ENCODE data around the gene GAB2.
A peak's percentile ranks its signal among the peaks of the same experiment; 100 is the strongest.
"Not testable (repeated sequence)": the region's sequence is repeated elsewhere in the genome, so short reads cannot be mapped to it uniquely, and the experiment has no call there.

GAB2 gene

DNA sequence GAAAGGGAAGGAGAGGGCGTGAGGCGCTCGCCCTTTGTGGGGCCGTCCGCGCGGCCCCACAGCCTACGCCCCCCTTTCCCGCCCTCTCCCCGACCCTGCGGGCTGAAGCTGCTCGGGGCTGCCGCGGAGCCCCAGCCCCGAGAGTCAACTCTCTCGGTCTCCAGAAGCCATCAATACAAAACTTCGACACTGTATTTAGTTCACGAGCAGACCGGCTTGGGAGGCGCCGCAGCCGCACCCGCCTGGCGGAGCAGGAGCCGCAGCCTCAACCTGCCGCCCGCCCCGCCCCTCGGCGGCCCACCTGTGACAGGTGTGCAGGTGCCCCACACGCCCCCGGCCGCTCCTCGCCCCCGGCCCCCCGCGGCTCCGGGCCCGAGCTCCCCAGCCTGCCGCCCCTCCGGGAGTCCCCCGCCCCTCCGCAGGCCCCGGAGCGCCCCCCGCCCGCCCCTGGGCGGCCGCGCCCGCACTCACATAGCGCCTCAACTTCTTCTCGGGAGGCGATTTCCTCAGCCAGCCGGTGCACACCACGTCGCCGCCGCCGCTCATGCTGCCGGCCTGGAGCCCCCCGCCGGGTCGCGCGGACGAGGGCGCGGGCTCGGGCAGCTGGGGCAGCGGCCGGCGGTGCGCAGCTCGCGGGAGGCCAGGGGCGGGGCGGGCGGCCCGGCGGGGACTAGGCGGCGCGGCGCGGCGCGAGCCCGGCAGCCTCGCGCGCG, at the start of gene GAB2:
TSS of gene GAB2 (minus strand) at position 646 of the 713 bp plus-strand sequence. CDS start at position 546, 100 bp downstream.
- no peak for DNase-seq (ENCODE audit: low read depth, low spot score)

GRCh38 chr11:78467370-78467769, 49.8 kb upstream of the GAB2 start:
- no peak for DNase-seq (ENCODE audit: low read depth, low spot score)

DNA sequence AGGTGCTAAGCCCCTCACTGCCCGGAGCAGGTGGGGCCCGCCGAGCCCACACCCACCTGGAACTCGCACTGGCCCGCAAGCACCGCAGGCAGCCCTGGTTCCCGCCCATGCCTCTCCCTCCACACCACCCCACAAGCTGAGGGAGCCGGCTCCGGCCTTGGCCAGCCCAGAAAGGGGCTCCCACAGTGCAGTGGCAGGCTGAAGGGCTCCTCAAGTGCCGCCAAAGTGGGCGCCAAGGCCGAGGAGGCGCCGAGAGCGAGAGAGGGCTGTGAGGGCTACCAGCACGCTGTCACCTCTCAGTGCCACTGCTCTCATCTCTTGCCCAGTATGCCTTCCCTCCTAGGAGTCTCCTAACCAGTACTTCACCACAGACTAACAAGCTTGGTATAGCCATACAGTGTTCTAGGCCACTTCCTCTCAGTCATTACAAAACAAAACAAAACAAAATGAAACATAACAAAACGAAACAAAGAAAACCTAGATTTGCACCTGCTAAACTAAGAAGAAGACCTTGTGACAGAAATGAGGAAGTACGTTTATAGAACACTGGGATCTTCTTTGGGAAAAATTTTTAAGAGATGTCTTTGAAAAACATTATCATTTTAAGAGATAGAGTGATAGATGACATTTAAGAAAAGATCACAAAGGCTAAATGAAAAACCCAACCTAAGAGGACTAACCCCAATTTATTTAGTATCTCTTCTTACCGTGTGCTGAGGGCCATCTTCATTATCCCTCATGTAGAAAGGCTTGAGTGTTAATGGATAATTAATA, 47.7 kb upstream of the GAB2 start:
- no peak for DNase-seq (ENCODE audit: low read depth, low spot score)

DNA sequence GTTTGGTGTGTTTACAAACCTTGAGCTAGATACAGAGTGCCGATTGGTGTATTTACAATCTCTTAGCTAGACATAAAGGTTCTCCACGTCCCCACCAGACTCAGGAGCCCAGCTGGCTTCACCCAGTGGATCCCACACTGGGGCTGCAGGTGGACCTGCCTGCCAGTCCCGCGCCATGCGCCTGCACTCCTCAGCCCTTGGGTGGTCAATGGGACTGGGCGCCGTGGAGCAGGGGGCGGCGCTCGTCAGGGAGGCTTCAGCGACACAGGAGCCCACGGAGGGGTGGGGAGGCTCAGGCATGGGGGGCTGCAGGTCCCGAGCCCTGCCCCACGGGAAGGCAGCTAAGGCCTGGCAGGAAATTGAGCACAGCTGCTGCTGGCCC, 47.2 kb upstream of the GAB2 start:
- DNase-seq (ENCODE audit: low read depth, low spot score): not testable (repeated sequence)

DNA sequence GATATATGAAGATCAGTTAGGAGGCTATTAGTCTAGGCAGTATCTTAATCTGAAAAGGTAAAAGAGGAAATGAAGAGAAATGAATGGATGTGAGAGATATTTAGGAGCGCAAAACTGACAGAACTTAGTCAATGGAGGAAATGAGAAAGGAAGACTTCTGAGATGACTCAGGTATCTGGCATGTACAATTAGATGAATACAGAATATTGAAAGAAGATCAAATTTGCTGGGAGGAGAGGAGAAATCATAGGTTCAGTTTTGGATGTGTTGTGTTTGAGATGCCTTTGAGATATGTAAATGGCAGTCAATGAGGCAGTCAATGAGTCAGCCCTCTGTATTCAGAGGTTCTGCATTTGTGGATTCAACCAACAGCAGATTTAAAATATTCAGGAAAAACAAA, 42.9 kb upstream of the GAB2 start:
- peak; percentile 41 for DNase-seq (ENCODE audit: low read depth, low spot score)

GRCh38 chr11:78459738-78460137, 42.1 kb upstream of the GAB2 start:
- no peak for DNase-seq (ENCODE audit: low read depth, low spot score)

GRCh38 chr11:78457448-78457847, 39.8 kb upstream of the GAB2 start:
- DNase-seq (ENCODE audit: low read depth, low spot score): no peak

DNA sequence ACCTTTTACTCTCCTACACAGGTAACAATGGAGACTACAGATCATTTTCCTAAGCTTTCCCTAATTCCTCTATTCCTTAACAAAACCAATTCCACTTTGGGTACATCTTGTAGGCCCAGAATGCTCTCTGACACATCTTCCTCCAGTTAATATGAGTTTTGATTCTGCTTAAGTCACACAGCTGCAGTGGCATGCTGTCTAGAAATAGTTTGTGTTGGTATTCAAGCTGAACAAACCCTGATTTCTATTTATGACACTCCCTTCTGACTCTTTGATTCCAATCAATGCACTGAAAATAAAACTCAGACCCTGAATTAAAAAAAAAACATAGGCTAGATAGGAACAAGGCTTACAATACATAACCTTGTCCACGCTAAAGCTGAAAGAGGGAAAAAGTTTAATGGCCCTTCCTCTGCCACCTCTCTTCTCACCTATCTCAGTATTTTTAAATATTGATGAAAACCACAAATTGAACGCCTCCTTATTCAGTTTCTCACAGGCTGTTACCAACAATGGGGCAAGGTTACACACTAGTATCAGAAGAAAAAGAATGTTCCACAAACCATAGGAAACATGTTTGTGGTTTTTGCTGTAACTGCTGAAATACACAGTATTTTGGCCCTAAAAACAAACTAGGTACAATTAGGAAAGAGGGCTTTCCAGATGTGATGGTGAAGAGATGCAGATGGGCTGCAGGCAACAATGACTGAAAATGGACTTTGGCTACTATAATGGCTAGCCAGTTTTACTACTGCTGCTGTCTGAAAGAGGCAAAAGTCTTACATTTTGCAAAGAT, 35.7 kb upstream of the GAB2 start:
- peak; percentile 54 for DNase-seq (ENCODE audit: low read depth, low spot score)

DNA sequence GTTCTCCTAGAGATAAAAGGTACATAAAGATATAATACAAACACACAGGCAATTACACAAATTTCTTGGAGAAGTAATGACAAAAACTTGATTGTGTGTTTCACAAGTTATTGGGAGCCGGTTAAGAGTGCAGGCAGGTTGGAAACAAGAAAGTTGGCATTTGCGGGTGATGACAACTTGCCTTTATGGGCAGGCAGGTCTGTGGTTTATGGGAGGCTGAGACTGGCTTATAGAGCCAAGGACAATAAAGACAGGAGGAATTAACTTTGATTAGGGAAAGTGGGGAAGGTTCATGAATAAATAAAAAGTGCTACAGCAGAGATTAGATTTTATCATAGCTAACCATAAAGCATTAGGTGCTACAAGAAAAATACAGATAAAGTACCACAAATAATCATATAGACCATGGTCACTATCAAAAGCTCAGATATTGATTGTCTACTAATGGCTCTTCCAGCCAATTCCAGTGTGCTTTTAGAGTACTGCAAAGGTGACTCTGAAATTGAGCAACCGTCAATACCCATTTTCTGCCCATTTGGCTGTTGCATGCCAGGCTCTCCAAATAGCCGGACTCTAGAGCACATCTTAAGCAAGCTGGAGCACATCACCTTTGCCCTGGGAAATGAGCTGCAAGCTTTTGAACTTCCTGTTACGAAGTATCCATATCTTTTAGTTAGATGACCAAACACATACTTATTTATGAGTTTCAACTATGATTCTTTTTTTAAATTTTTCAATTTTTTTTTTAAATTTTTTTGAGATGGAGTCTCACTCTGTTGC, 33.9 kb upstream of the GAB2 start:
- DNase-seq (ENCODE audit: low read depth, low spot score): peak; percentile 16

DNA sequence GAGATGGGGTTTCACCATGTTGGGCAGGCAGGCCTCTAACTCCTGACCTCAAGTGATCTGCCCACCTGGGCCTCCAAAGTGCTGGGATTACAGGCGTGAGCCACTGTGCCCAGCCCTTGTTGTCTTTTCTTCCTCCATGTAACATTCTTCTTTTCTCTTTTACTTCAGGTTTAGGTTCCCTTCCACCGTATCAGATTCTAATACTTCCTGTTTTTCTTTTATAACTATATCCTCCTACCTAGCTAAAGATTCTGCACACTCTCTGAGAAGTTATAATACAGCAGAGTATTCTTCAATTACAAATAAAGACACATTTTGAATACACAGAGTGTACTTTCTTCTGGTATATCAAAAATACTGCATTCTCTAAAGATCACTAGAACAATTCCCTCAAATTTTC, 33.2 kb upstream of the GAB2 start:
- no peak for DNase-seq (ENCODE audit: low read depth, low spot score)

- no peak for DNase-seq (ENCODE audit: low read depth, low spot score)
Observed at GRCh38 chr11:78449866-78450265, 32.2 kb upstream of the GAB2 start.

DNA sequence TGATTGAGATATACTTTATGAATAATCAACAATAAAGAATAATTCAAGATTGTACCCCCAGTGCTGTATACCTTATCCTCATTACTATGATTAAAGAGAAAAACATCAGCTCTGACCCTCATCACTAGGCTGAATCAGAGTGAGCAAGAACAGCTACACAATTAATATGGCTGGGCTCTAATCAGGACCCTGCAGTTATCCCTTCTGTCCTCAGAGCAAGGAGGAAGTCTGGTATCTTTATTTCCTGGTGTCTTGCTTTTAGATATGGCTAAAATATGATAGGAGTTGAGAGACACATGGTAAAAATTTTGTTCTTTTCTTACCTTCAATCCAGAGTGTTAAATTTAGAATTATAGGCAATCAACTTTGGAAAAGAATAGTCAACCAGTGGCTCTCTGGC, 28.6 kb upstream of the GAB2 start:
- no peak for DNase-seq (ENCODE audit: low read depth, low spot score)

DNA sequence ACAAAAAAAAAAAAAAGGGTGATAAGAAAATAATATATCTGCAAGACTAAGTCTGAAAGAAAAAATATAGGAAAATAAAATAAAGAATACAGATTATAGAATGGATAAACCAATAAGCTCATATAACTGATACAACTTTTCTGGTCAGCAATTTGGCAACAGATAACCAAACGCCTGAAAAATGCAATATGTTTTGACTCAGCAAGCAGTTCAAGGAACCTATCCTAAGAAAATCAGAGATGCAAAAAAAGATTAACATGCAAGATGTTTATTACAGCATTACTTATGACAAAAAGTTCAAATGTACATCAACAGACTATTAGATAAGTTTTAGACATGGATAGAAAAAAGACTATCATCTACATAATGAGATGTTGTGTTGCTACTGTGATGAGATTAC, 27.1 kb upstream of the GAB2 start:
- DNase-seq (ENCODE audit: low read depth, low spot score): no peak

DNA sequence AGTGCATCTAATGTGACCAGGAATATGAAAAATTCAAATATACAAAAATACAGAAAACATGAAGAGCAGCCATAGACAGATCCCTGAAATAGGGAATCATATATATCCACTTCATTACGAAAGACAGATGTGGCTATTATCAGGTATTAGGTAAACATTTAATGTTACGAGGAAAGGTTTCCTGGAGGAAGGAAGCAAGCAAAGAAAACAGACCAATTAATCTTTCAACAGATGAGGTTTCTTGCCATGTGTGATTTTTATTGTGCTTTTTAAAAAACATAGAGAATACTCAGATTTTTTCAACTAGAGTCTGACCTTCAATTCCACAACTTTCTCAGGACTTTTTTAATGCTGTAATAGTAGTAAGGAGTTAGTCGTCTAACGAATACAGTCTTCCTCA, 24.3 kb upstream of the GAB2 start:
- no peak for DNase-seq (ENCODE audit: low read depth, low spot score)

DNA sequence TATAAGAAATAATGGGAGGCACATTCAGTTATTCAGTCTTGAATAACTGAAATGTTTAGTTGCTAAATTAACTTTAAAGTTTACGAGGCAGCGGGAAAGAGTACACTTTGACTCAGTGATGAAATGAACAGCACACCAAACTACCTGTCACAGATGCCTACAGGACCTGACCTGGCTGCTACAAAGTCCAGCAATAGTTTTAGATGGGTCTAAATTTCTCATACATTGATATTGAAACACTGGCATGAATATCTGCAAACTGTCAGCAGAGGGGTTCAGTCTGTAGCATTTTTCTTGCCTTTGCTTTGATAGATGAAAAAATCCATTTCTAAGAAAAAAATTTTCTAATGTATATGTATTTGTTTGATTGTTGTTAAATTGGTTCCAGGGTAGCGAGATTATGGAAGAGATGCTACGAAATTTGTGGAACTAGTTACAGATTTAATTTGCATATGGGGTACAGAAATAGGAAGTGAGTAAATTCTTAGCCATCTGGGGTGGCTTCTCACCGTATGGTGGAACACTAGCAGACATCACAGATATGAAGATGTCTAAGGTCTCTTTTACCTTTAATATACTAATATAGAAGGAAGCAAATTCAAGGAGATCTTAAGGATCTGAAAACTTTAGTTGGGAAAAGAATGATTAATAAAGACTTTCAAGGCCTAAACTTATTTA, 20.8 kb upstream of the GAB2 start:
- no peak for DNase-seq (ENCODE audit: low read depth, low spot score)

DNA sequence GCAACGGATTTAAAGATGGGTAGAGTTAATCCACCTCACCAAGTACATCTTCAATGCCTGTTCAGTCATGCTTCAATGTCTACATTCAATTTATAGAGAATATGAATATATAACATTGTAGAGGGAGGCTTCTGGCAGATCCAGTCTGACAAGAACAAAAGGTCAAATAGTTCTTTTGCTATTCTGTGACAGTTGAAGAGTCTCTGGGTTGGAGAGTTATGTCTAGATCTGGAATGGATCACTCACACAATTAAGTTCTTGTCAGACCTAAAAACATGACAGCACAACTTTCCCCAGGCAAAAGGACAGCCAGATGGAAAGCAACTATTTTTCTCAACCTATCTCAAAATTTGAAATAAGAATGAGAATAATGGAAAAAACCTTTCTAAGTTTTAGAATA, 15.3 kb upstream of the GAB2 start:
- DNase-seq (ENCODE audit: low read depth, low spot score): no peak

GRCh38 chr11:78432058-78432515, 14.5 kb upstream of the GAB2 start:
- DNase-seq (ENCODE audit: low read depth, low spot score): peak; percentile 13

DNA sequence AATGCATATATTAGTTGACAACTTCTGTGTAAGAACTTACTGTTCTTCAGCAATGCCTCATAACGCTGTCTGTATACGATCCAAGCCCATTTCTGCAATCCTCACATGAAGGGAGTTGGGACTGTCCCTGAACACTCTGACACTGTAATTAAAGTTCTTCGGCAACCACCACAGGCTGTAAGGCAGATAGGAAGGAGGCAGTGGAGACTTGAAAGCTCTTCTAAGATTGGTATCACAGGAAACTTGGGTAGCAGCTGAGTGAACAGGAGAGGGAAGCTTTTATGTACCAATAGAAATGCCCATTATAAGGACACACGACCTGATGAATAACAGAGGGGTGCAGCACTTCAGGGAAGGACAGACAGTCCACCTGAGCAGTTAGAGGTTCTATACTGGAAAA, 12.0 kb upstream of the GAB2 start:
- DNase-seq (ENCODE audit: low read depth, low spot score): no peak

GRCh38 chr11:78429209-78429608, 11.6 kb upstream of the GAB2 start:
- DNase-seq (ENCODE audit: low read depth, low spot score): no peak

- no peak for DNase-seq (ENCODE audit: low read depth, low spot score)
Observed at GRCh38 chr11:78428773-78429172, 11.2 kb upstream of the GAB2 start.

GRCh38 chr11:78428266-78428636, 10.6 kb upstream of the GAB2 start:
- no peak for DNase-seq (ENCODE audit: low read depth, low spot score)

Measured in astrocyte of the hippocampus (primary cell).